AG09309 (cell line): ENCODE measurements around the gene CCDC158.

Source experiments
- DNase-seq: peaks from one replicate; pipeline ENCODE4 v3.0.0-alpha.2; 2010; ENCODE audit warnings: low read depth
- H3K4me3 ChIP-seq: 2 replicates; pipeline ENCODE4 v1.5.1; 2011; ENCODE audit warnings: mild to moderate bottlenecking, low read depth, low read length, moderate library complexity; ENCODE audit not compliant: control insufficient read depth
- CTCF ChIP-seq: IDR thresholded peaks from 2 replicates; pipeline ENCODE4 v1.5.1; 2011; ENCODE audit warnings: mild to moderate bottlenecking, low read depth, low read length, inconsistent platforms; ENCODE audit not compliant: insufficient read depth, control insufficient read depth; ENCODE audit errors: missing control alignments

CCDC158 gene

GRCh38 chr4:76342191-76342590 lies 78.8 kb downstream of the CCDC158 start:
- no peak for DNase-seq
- no peak for TF ChIP-seq CTCF
- H3K4me3 ChIP-seq, result no peak overlapping the region

GRCh38 chr4:76341063-76341462 lies 79.9 kb downstream of the CCDC158 start:
- no peak overlapping the region for H3K4me3 ChIP-seq
- peak; percentile 34 for DNase-seq
- no peak for TF ChIP-seq CTCF

- TF ChIP-seq CTCF, result no peak
- no peak overlapping the region for H3K4me3 ChIP-seq
- DNase-seq, result no peak
Observed at GRCh38 chr4:76339364-76339763, 81.6 kb downstream of the CCDC158 start.

GRCh38 chr4:76334885-76335284 lies 86.1 kb downstream of the CCDC158 start:
- no peak for DNase-seq
- TF ChIP-seq CTCF, result no peak
- H3K4me3 ChIP-seq, result no peak overlapping the region

DNA sequence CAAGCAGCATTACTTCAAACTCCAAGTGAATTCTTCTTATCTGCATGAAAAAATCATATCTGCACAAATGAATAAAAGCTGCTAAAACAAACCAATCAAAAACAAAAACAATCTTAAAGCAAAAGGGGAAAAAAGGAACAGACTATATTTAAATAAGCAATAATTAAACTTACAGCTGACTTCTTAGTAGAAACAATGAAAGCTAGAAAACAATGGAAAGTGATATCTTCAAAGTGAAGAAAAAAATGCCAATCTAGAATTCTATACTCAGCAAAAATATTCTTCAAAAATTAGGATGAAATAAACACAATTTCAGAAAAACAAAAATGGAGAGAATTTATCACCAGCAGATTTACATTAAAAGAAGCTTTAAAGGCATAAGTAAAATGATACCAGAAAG lies 94.4 kb downstream of the CCDC158 start:
- H3K4me3 ChIP-seq, result no peak overlapping the region
- no peak for DNase-seq
- no peak for TF ChIP-seq CTCF

DNA sequence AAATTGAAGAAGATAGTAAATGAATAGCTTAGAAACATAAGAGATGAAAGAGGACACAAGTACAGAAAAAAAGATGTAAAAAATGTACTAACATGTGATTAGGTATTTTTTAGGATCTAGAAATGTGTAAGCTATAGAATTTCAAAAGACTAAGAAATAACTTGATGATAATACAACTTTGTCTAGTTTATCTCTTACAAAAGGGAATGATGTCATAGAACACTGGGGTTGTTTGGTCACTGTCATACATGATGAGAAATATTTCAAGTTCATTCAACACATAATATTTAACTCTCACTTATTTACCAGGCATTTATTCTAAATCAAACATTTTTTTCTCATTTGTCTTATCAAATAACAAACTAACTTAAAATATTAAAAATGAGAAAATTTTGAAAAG lies 95.9 kb downstream of the CCDC158 start:
- TF ChIP-seq CTCF, result no peak
- no peak for DNase-seq
- H3K4me3 ChIP-seq, result no peak overlapping the region

GRCh38 chr4:76322236-76322635 lies 98.7 kb downstream of the CCDC158 start:
- H3K4me3 ChIP-seq, result no peak overlapping the region
- no peak for TF ChIP-seq CTCF
- DNase-seq, result no peak
